Measurements from ENCODE around the gene SURF2.

DNA sequence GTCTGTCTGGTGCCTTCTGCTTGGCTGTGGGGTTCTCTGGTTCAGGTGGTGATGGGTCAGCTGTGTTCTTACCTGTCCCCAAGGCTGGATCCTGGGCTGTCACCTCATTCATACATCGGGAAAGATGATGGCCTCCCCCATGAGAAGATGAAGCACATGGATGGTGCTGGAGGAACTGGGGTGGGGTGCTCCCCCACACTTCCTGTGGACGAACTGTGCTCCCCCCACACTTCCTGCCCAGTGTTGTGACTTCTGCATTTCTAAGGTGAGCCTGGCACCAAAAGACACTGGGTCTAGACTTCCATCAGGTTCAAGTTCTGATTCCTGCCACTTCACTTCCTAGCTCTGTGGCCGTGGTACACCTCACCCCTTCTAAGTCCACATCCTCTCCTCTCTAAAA is 16.1 kb upstream of the SURF2 start:
- TF ChIP-seq, protein P1, sequence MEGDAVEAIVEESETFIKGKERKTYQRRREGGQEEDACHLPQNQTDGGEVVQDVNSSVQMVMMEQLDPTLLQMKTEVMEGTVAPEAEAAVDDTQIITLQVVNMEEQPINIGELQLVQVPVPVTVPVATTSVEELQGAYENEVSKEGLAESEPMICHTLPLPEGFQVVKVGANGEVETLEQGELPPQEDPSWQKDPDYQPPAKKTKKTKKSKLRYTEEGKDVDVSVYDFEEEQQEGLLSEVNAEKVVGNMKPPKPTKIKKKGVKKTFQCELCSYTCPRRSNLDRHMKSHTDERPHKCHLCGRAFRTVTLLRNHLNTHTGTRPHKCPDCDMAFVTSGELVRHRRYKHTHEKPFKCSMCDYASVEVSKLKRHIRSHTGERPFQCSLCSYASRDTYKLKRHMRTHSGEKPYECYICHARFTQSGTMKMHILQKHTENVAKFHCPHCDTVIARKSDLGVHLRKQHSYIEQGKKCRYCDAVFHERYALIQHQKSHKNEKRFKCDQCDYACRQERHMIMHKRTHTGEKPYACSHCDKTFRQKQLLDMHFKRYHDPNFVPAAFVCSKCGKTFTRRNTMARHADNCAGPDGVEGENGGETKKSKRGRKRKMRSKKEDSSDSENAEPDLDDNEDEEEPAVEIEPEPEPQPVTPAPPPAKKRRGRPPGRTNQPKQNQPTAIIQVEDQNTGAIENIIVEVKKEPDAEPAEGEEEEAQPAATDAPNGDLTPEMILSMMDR (IDR thresholded peaks at IDR 0.05): no peak
- TF ChIP-seq POLR2A (IDR thresholded peaks at IDR 0.05) (no peak), EP300 (IDR thresholded peaks at IDR 0.05) (no peak), POLR2AphosphoS5 (IDR thresholded peaks at IDR 0.05) (no peak)

Data from suprapubic skin (tissue), 4 donors.